Liver (tissue), 9 donors: ENCODE measurements around the gene TP63. TPM values are rescaled to one million over a fixed set of nuclear protein-coding genes. Genes with fewer than 3 reads are reported as not detected.

ENCODE experiments used
- DNase-seq: peaks from one replicate; pipeline ENCODE4 v3.0.0-alpha.2; 2017; ENCODE audit warnings: low spot score
- H3K27ac ChIP-seq, 2 donors: one replicate each; pipeline ENCODE4 v1.7.0; 2013; ENCODE audit warnings: inconsistent platforms in 2 of 2, low read length in 2 of 2, control low read depth in 1 of 2, low read depth in 1 of 2, mild to moderate bottlenecking in 1 of 2
- H3K27me3 ChIP-seq, 4 donors: one replicate each; pipeline versions ENCODE4 v1.6.1 to v1.7.0; 2013; ENCODE audit warnings: low read length in 3 of 4, inconsistent platforms in 1 of 4, mild to moderate bottlenecking in 1 of 4, moderate library complexity in 1 of 4; ENCODE audit not compliant: control insufficient read depth in 4 of 4, insufficient read depth in 4 of 4
- H3K36me3 ChIP-seq, 4 donors: one replicate each; pipeline versions ENCODE4 v1.6.1 to v1.7.0; 2013; ENCODE audit warnings: low read length in 3 of 4, mild to moderate bottlenecking in 3 of 4, low read depth in 1 of 4, moderate library complexity in 1 of 4; ENCODE audit not compliant: control insufficient read depth in 4 of 4, insufficient read depth in 3 of 4
- H3K4me1 ChIP-seq, 4 donors: one replicate each; pipeline versions ENCODE4 v1.6.1 to v1.7.0; 2013; ENCODE audit warnings: low read length in 3 of 4, mild to moderate bottlenecking in 3 of 4, moderate library complexity in 1 of 4; ENCODE audit not compliant: control insufficient read depth in 4 of 4, insufficient read depth in 4 of 4
- H3K4me3 ChIP-seq, 3 donors: one replicate each; pipeline versions ENCODE4 v1.6.1 to v1.7.0; 2013; ENCODE audit warnings: low read length in 3 of 3, control low read depth in 1 of 3, low read depth in 1 of 3, mild to moderate bottlenecking in 1 of 3
- H3K9ac ChIP-seq, 2 donors: one replicate each; pipeline ENCODE4 v1.7.0; 2013; ENCODE audit warnings: low read length in 2 of 2, mild to moderate bottlenecking in 2 of 2, moderate library complexity in 2 of 2, control low read depth in 1 of 2, low read depth in 1 of 2
- H3K9me3 ChIP-seq, 4 donors: one replicate each; pipeline versions ENCODE4 v1.6.1 to v1.7.0; 2013; ENCODE audit warnings: low read length in 3 of 4; ENCODE audit not compliant: control insufficient read depth in 4 of 4
- ATF3 ChIP-seq: IDR thresholded peaks from 2 replicates; pipeline ENCODE4 v1.6.1; 2016; ENCODE audit warnings: antibody characterized with exemption
- CTCF ChIP-seq: fragments of 150-350 bp; IDR thresholded peaks from 2 replicates; pipeline ENCODE4 v1.5.1; 2017; ENCODE audit warnings: improper control_type of control experiment, low read depth, low read length; ENCODE audit not compliant: missing input control
- EGR1 ChIP-seq, 2 donors: IDR thresholded peaks; 2 replicates each; pipeline ENCODE4 v1.6.1; 2016 to 2018; ENCODE audit warnings: antibody characterized with exemption in 2 of 2, low read depth in 2 of 2
- FOXA1 ChIP-seq: IDR thresholded peaks from 2 replicates; pipeline ENCODE4 v1.6.1; 2016; ENCODE audit warnings: antibody characterized with exemption
- FOXA2 ChIP-seq: IDR thresholded peaks from 2 replicates; pipeline ENCODE4 v1.6.1; 2016; ENCODE audit warnings: antibody characterized with exemption
- HNF4G ChIP-seq: IDR thresholded peaks from 2 replicates; pipeline ENCODE4 v1.6.1; 2016; ENCODE audit warnings: antibody characterized with exemption
- JUND ChIP-seq, 2 donors: IDR thresholded peaks; 2 replicates each; pipeline ENCODE4 v1.6.1; 2016; ENCODE audit warnings: antibody characterized with exemption in 2 of 2
- MAX ChIP-seq: IDR thresholded peaks from 2 replicates; pipeline ENCODE4 v1.6.1; 2016; ENCODE audit warnings: antibody characterized with exemption
- NR2F2 ChIP-seq: IDR thresholded peaks from 2 replicates; pipeline ENCODE4 v1.6.1; 2016; ENCODE audit warnings: antibody characterized with exemption
- RAD21 ChIP-seq, 2 donors: IDR thresholded peaks; 2 replicates each; pipeline ENCODE4 v1.6.1; 2016; ENCODE audit warnings: antibody characterized with exemption in 2 of 2, mild to moderate bottlenecking in 2 of 2
- REST ChIP-seq: IDR thresholded peaks from 2 replicates; pipeline ENCODE4 v1.6.1; 2016; ENCODE audit warnings: antibody characterized with exemption, mild to moderate bottlenecking
- RXRA ChIP-seq, 2 donors: IDR thresholded peaks; 2 replicates each; pipeline ENCODE4 v1.6.1; 2017 to 2018; ENCODE audit warnings: antibody characterized with exemption in 2 of 2, mild to moderate bottlenecking in 1 of 2
- SP1 ChIP-seq: IDR thresholded peaks from 2 replicates; pipeline ENCODE4 v1.6.1; 2018; ENCODE audit warnings: antibody characterized with exemption, mild to moderate bottlenecking
- YY1 ChIP-seq: IDR thresholded peaks from 2 replicates; pipeline ENCODE4 v1.6.1; 2016; ENCODE audit warnings: antibody characterized with exemption, mild to moderate bottlenecking
- ZBTB33 ChIP-seq: IDR thresholded peaks from 2 replicates; pipeline ENCODE4 v1.6.1; 2016; ENCODE audit warnings: antibody characterized with exemption
- WGBS: extraction: QIAGEN DNeasy Blood & Tissue Kit; methylation state at CpG from one replicate; pipeline ENCODE4 v1.1.7; 2013; 5-methylcytosine and 5-hydroxymethylcytosine counted together
- polyA plus RNA-seq, 2 donors: library from polyadenylated mRNA; stranded (reverse) in 1 of 2; unstranded in 1 of 2; fragments of 200-250 nt in 1 of 2; fragments of >200 nt in 1 of 2; fragmentation: Nextera tagmentation in 1 of 2; extraction: Ambion mirVana in 1 of 2; gene quantifications; one replicate each; pipeline versions ENCODE4 v1.2.1 to v1.2.3, GENCODE V29; 2013 to 2015
- total RNA-seq, 2 donors: library from RNA; depleted of rRNA; stranded (reverse); fragments of >200 nt; gene quantifications; one replicate each; pipeline ENCODE4 v1.2.3, GENCODE V29; 2014
- donor health status: healthy.
- donor health status: healthy.
- donor health status: healthy.
- donor health status: healthy.
- donor health status: healthy.

Gene TP63
- total and polyA plus RNA-seq, 4 donors, result under 0.01 to 0.08 (median 0.05) TPM; not detected in 1

- TF ChIP-seq CTCF, result no peak
- TF ChIP-seq JUND (IDR thresholded peaks at IDR 0.05), result no peak
- TF ChIP-seq FOXA1, result no peak
These were observed 277.9 kb downstream of the TP63 start (continued) for GRCh38 chr3:189909139-189909538.

- TF ChIP-seq MAX (no peak), RAD21 (IDR thresholded peaks at IDR 0.05) (no peak), ATF3 (no peak), RXRA (IDR thresholded peaks at IDR 0.05) (no peak), YY1 (no peak), CTCF (no peak)
- Histone ChIP-seq H3K27ac (no peak overlapping the region), H3K27me3 (no peaks in the 10 kb centered on the region), H3K4me3 (no peak overlapping the region), H3K9ac (no peak overlapping the region), H3K9me3 (no peaks in the 10 kb centered on the region), H3K4me1 (no peaks in the 10 kb centered on the region), H3K36me3 (no peaks in the 10 kb centered on the region)
- no peak for DNase-seq
- 91% methylated on average over 2 of the region's 2 CpGs for WGBS
These were observed 278.4 kb downstream of the TP63 start for GRCh38 chr3:189909573-189909972.

- Histone ChIP-seq H3K36me3 (no peaks in the 10 kb centered on the region), H3K4me1 (no peaks in the 10 kb centered on the region), H3K27ac (no peak overlapping the region), H3K9ac (no peak overlapping the region), H3K27me3 (no peaks in the 10 kb centered on the region), H3K4me3 (no peak overlapping the region), H3K9me3 (no peaks in the 10 kb centered on the region)
- TF ChIP-seq RXRA (IDR thresholded peaks at IDR 0.05), result no peak
- no peak for TF ChIP-seq YY1
- no peak for TF ChIP-seq REST
- no peak for TF ChIP-seq EGR1 (IDR thresholded peaks at IDR 0.05; ENCODE audit: low read depth in 2 of 2)
- no peak for TF ChIP-seq FOXA1
- TF ChIP-seq SP1, result no peak
- no peak for TF ChIP-seq ZBTB33
- TF ChIP-seq NR2F2, result no peak
- TF ChIP-seq HNF4G, result no peak
- no peak for TF ChIP-seq MAX
- TF ChIP-seq JUND (IDR thresholded peaks at IDR 0.05), result no peak
- TF ChIP-seq FOXA2, result no peak
- no peak for TF ChIP-seq CTCF
- no peak for DNase-seq
- 64% methylated on average over 1 of the region's 1 CpG for WGBS
These were observed 279.8 kb downstream of the TP63 start for GRCh38 chr3:189911001-189911400.
